WTC11 (cell line): ENCODE results near the gene SLC25A17.

Experiments used
- ATF2 ChIP-seq: sonication (generic); formaldehyde crosslinking; IDR thresholded peaks from 2 replicates; pipeline ENCODE4 v1.8.1; 2022; ENCODE audit warnings: low read depth, missing genetic modification reagents, borderline replicate concordance
- JUN ChIP-seq: sonication (generic); formaldehyde crosslinking; IDR thresholded peaks from 2 replicates; pipeline ENCODE4 v1.8.0; 2023; ENCODE audit warnings: mild to moderate bottlenecking, missing genetic modification reagents
- PRDM15 ChIP-seq: sonication (generic); formaldehyde crosslinking; IDR thresholded peaks from 2 replicates; pipeline ENCODE4 v1.8.0; 2022; ENCODE audit warnings: missing genetic modification reagents
- SMAD4 ChIP-seq: sonication (generic); formaldehyde crosslinking; IDR thresholded peaks from 2 replicates; pipeline ENCODE4 v1.8.0; 2022; ENCODE audit warnings: mild to moderate bottlenecking, missing genetic modification reagents
- ZNF396 ChIP-seq: fragments of 250-450 bp; sonication (Bioruptor Pico); IDR thresholded peaks from 2 replicates; pipeline ENCODE4 v1.8.0; 2021; ENCODE audit warnings: mild to moderate bottlenecking, moderate library complexity, borderline replicate concordance
- TF ChIP-seq, protein P1 (sequence below): sonication (generic); formaldehyde crosslinking; IDR thresholded peaks from 2 replicates; pipeline ENCODE4 v1.8.0; 2023; ENCODE audit warnings: mild to moderate bottlenecking, missing genetic modification reagents
- TF ChIP-seq, protein P2 (sequence below): fragments of 200-600 bp; IDR thresholded peaks from 2 replicates; pipeline ENCODE4 v1.8.0; 2022; ENCODE audit warnings: antibody characterized with exemption
- TF ChIP-seq, protein P3 (sequence below): fragments of 250-450 bp; sonication (Bioruptor Pico); IDR thresholded peaks from 2 replicates; pipeline ENCODE4 v2.1.2; 2022; ENCODE audit warnings: mild to moderate bottlenecking, moderate library complexity
- TF ChIP-seq, protein P4 (sequence below): sonication (generic); formaldehyde crosslinking; conservative IDR thresholded peaks from 2 replicates; pipeline ENCODE4 v1.8.1; 2022; ENCODE audit warnings: mild to moderate bottlenecking, missing genetic modification reagents

- TF ChIP-seq, protein P1, sequence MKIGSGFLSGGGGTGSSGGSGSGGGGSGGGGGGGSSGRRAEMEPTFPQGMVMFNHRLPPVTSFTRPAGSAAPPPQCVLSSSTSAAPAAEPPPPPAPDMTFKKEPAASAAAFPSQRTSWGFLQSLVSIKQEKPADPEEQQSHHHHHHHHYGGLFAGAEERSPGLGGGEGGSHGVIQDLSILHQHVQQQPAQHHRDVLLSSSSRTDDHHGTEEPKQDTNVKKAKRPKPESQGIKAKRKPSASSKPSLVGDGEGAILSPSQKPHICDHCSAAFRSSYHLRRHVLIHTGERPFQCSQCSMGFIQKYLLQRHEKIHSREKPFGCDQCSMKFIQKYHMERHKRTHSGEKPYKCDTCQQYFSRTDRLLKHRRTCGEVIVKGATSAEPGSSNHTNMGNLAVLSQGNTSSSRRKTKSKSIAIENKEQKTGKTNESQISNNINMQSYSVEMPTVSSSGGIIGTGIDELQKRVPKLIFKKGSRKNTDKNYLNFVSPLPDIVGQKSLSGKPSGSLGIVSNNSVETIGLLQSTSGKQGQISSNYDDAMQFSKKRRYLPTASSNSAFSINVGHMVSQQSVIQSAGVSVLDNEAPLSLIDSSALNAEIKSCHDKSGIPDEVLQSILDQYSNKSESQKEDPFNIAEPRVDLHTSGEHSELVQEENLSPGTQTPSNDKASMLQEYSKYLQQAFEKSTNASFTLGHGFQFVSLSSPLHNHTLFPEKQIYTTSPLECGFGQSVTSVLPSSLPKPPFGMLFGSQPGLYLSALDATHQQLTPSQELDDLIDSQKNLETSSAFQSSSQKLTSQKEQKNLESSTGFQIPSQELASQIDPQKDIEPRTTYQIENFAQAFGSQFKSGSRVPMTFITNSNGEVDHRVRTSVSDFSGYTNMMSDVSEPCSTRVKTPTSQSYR = no peak
- TF ChIP-seq, protein P2, sequence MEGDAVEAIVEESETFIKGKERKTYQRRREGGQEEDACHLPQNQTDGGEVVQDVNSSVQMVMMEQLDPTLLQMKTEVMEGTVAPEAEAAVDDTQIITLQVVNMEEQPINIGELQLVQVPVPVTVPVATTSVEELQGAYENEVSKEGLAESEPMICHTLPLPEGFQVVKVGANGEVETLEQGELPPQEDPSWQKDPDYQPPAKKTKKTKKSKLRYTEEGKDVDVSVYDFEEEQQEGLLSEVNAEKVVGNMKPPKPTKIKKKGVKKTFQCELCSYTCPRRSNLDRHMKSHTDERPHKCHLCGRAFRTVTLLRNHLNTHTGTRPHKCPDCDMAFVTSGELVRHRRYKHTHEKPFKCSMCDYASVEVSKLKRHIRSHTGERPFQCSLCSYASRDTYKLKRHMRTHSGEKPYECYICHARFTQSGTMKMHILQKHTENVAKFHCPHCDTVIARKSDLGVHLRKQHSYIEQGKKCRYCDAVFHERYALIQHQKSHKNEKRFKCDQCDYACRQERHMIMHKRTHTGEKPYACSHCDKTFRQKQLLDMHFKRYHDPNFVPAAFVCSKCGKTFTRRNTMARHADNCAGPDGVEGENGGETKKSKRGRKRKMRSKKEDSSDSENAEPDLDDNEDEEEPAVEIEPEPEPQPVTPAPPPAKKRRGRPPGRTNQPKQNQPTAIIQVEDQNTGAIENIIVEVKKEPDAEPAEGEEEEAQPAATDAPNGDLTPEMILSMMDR = no peak
- TF ChIP-seq, protein P3, sequence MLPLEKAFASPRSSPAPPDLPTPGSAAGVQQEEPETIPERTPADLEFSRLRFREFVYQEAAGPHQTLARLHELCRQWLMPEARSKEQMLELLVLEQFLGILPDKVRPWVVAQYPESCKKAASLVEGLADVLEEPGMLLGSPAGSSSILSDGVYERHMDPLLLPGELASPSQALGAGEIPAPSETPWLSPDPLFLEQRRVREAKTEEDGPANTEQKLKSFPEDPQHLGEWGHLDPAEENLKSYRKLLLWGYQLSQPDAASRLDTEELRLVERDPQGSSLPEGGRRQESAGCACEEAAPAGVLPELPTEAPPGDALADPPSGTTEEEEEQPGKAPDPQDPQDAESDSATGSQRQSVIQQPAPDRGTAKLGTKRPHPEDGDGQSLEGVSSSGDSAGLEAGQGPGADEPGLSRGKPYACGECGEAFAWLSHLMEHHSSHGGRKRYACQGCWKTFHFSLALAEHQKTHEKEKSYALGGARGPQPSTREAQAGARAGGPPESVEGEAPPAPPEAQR (CRISPR knock-in tag) = no peak
- no peak for TF ChIP-seq SMAD4 (CRISPR knock-in tag)
- no peak for TF ChIP-seq ZNF396 (CRISPR knock-in tag)
- TF ChIP-seq PRDM15 (CRISPR knock-in tag) = no peak
- no peak for TF ChIP-seq ATF2 (CRISPR knock-in tag)
- TF ChIP-seq JUN = no peak
- TF ChIP-seq, protein P4, sequence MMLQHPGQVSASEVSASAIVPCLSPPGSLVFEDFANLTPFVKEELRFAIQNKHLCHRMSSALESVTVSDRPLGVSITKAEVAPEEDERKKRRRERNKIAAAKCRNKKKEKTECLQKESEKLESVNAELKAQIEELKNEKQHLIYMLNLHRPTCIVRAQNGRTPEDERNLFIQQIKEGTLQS (CRISPR knock-in tag) = no peak
These were observed 85.2 kb downstream of the SLC25A17 start for GRCh38 chr22:40733919-40734318.
